Endothelial cell of umbilical vein (primary cell): ENCODE results near the gene TEDC1.

Experiments used
- CTCF ChIP-seq, 2 donors: IDR thresholded peaks; 1 replicate in 1 of 2; 2 replicates in 1 of 2; pipeline ENCODE4 v1.5.1; 2011; ENCODE audit warnings: low read length in 2 of 2, mild to moderate bottlenecking in 2 of 2, moderate library complexity in 2 of 2, control low read depth in 1 of 2, inconsistent platforms in 1 of 2, low read depth in 1 of 2; ENCODE audit not compliant: insufficient read depth in 1 of 2; ENCODE audit errors: extremely low read depth in 1 of 2
- EZH2 ChIP-seq: IDR thresholded peaks from 2 replicates; pipeline ENCODE4 v1.6.1; 2012; ENCODE audit warnings: borderline replicate concordance, low read depth, mild to moderate bottlenecking, moderate library complexity, low read length, inconsistent platforms; ENCODE audit not compliant: severe bottlenecking
- JUN ChIP-seq: IDR thresholded peaks from 2 replicates; pipeline ENCODE4 v1.6.1; 2011; ENCODE audit warnings: borderline replicate concordance, low read depth; ENCODE audit not compliant: insufficient read length, insufficient read depth
- MAX ChIP-seq: IDR thresholded peaks from 2 replicates; pipeline ENCODE4 v1.6.1; 2011; ENCODE audit not compliant: insufficient read depth, insufficient read length
- POLR2A ChIP-seq: IDR thresholded peaks from 2 replicates; pipeline ENCODE4 v1.6.1; 2012; ENCODE audit warnings: low read depth, mild to moderate bottlenecking, control low read depth, low read length

GRCh38 chr14:105502446-105503295 lies 11.6 kb downstream of the TEDC1 start:
- TF ChIP-seq CTCF (IDR thresholded peaks at IDR 0.05; ENCODE audit: extremely low read depth in 1 of 2, insufficient read depth in 1 of 2, low read depth in 1 of 2, low read length in 2 of 2) (no peak), MAX (no peak), POLR2A (no peak), EZH2 (no peak), JUN (no peak)
